ENCODE measurements around the gene ATN1.

The ATN1 gene

GRCh38 chr12:6925540-6926279 lies 2.0 kb upstream of the ATN1 start:
- DNase-seq, result no peak

- DNase-seq, result no peak
These were observed 403 bp downstream of the ATN1 start for GRCh38 chr12:6928022-6928702.

GRCh38 chr12:6928703-6929407 lies 1.1 kb downstream of the ATN1 start:
- DNase-seq, result no peak

- DNase-seq, result peak; percentile 36
These were observed 2.0 kb downstream of the ATN1 start for GRCh38 chr12:6929466-6930452.

- DNase-seq, result no peak
These were observed 5.0 kb downstream of the ATN1 start for GRCh38 chr12:6932766-6933165.

GRCh38 chr12:6934110-6934509 lies 6.4 kb downstream of the ATN1 start:
- DNase-seq, result no peak

- peak; percentile 76 for DNase-seq
These were observed 7.8 kb downstream of the ATN1 start for GRCh38 chr12:6935371-6936193.

- no peak for DNase-seq
These were observed 8.5 kb downstream of the ATN1 start for GRCh38 chr12:6936194-6936635.

- DNase-seq, result no peak
These were observed 9.1 kb downstream of the ATN1 start for GRCh38 chr12:6936636-6937480.

GRCh38 chr12:6937481-6938352 lies 10.0 kb downstream of the ATN1 start:
- peak; percentile 92 for DNase-seq

- DNase-seq, result no peak
These were observed 10.8 kb downstream of the ATN1 start for GRCh38 chr12:6938353-6939190.

- DNase-seq, result no peak
These were observed 11.4 kb downstream of the ATN1 start for GRCh38 chr12:6939191-6939540.

GRCh38 chr12:6941267-6941666 lies 13.5 kb downstream of the ATN1 start:
- DNase-seq, result no peak

- DNase-seq, result no peak
These were observed 14.0 kb downstream of the ATN1 start for GRCh38 chr12:6941782-6942181.

- DNase-seq, result no peak
These were observed 14.5 kb downstream of the ATN1 start for GRCh38 chr12:6942331-6942665.

- DNase-seq, result peak; percentile 87
These were observed 15.6 kb downstream of the ATN1 start for GRCh38 chr12:6943389-6943721.

- DNase-seq, result peak; percentile 93
These were observed 16.1 kb downstream of the ATN1 start, which contains the start of the genes C12orf57 and RNU7-1 for GRCh38 chr12:6943722-6944380. Gene C12orf57 (plus strand): TSS chr12:6944022. CDS start chr12:6944122, 100 bp downstream. Gene RNU7-1 (plus strand): TSS chr12:6943816.

Measured in inflammatory macrophage treated with lipopolysaccharide for 4 hours (primary cell).